Gastroesophageal sphincter (tissue), 2 donors: ENCODE results near the gene SLC4A8.

Experiments
- POLR2A ChIP-seq, 2 donors: fragments of 450-650 bp; IDR thresholded peaks; one replicate each; pipeline ENCODE4 v1.6.1; 2017; ENCODE audit warnings: antibody characterized with exemption in 2 of 2, mild to moderate bottlenecking in 2 of 2, moderate library complexity in 1 of 2
- POLR2AphosphoS5 ChIP-seq: sonication (generic); formaldehyde crosslinking; IDR thresholded peaks from one replicate; pipeline ENCODE4 v1.6.1; 2017; ENCODE audit warnings: antibody characterized with exemption

- TF ChIP-seq POLR2A (IDR thresholded peaks at IDR 0.05) = no peak
- no peak for TF ChIP-seq POLR2AphosphoS5
Observed at GRCh38 chr12:51388069-51388799, 36.4 kb upstream of the SLC4A8 start.
